NT2/D1 (cell line): ENCODE data around the gene ZNF570.

Experiments
- SUZ12 ChIP-seq: IDR thresholded peaks from 2 replicates; pipeline ENCODE4 v1.6.1; 2011; ENCODE audit not compliant: insufficient read length, insufficient read depth; ENCODE audit errors: extremely low read depth
- YY1 ChIP-seq: IDR thresholded peaks from 2 replicates; pipeline ENCODE4 v1.6.1; 2011; ENCODE audit not compliant: insufficient read length, insufficient read depth
- ZNF274 ChIP-seq: IDR thresholded peaks from 2 replicates; pipeline ENCODE4 v1.6.1; 2011; ENCODE audit warnings: mild to moderate bottlenecking, low read depth, low read length

DNA sequence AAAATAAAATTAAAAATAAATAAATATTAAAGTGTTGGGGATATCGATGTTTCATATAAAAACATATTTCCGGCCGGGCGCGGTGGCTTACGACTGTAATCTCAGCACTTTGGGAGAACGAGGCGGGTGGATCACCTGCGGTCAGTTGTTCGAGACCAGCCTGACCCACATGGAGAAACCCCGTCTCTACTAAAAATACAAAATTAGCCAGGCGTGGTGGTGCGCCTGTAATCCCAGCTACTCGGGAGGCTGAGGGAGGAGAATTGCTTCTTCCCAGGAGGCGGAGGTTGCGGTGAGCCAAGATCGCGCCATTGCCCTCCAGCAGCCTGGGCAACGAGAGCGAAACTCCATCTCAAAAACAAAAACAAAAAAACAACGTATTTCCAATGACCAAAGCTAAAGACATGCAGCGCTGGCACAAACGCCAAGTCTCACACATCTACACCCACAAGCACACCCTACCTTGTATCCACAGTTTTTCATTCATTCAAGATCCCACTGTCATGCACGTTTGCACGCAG, 2.8 kb upstream of the ZNF570 start:
- TF ChIP-seq SUZ12 = no peak
- TF ChIP-seq YY1 = no peak
- TF ChIP-seq ZNF274 = no peak
